Endothelial cell (in vitro differentiated cells): ENCODE data around the gene MRPL48. TPM values are rescaled to one million over a fixed set of nuclear protein-coding genes. Genes with fewer than 3 reads are reported as not detected.

Source experiments
- DNase-seq: peaks from one replicate; pipeline ENCODE4 v3.0.0; 2021; ENCODE audit warnings: low spot score
- H3K27ac Mint-ChIP-seq: one replicate; pipeline ENCODE4 v1.8.0; 2021; ENCODE audit warnings: mixed read lengths, inconsistent platforms; ENCODE audit not compliant: unreplicated experiment
- H3K27me3 Mint-ChIP-seq: one replicate; pipeline ENCODE4 v1.8.0; 2021; ENCODE audit warnings: mild to moderate bottlenecking, moderate library complexity, mixed read lengths, inconsistent platforms; ENCODE audit not compliant: unreplicated experiment
- H3K36me3 Mint-ChIP-seq: one replicate; pipeline ENCODE4 v1.8.0; 2021; ENCODE audit warnings: mild to moderate bottlenecking, low read depth, mixed read lengths, inconsistent platforms; ENCODE audit not compliant: unreplicated experiment
- H3K4me1 Mint-ChIP-seq: one replicate; pipeline ENCODE4 v1.8.0; 2021; ENCODE audit warnings: mild to moderate bottlenecking, mixed read lengths, inconsistent platforms; ENCODE audit not compliant: unreplicated experiment
- H3K4me3 Mint-ChIP-seq: one replicate; pipeline ENCODE4 v1.8.0; 2021; ENCODE audit warnings: mild to moderate bottlenecking, mixed read lengths, inconsistent platforms; ENCODE audit not compliant: unreplicated experiment
- H3K9me3 Mint-ChIP-seq: one replicate; pipeline ENCODE4 v1.8.0; 2021; ENCODE audit warnings: mixed read lengths, inconsistent platforms; ENCODE audit not compliant: unreplicated experiment
- total RNA-seq: library from RNA; stranded (reverse); fragmentation: NEBNext Ultra II Directional; extraction: Animal tissue kit (Norgen Biotek cat#: 25700); gene quantifications from one replicate; pipeline ENCODE4 v1.2.1, GENCODE V29; 2021; ENCODE audit not compliant: unreplicated experiment
- TF ChIP-seq, protein P1 (sequence below): fragments of 200-600 bp; sonication (generic); IDR thresholded peaks from one replicate; pipeline ENCODE4 v1.5.0; 2021; ENCODE audit warnings: antibody characterized with exemption; ENCODE audit not compliant: unreplicated experiment

The MRPL48 gene
- total RNA-seq, 1 donor from 2014 or later = 21.7 TPM

GRCh38 chr11:73804712-73805111 is 17.0 kb downstream of the MRPL48 start:
- H3K4me1 Mint-ChIP-seq = no peaks in the 10 kb centered on the region

DNA sequence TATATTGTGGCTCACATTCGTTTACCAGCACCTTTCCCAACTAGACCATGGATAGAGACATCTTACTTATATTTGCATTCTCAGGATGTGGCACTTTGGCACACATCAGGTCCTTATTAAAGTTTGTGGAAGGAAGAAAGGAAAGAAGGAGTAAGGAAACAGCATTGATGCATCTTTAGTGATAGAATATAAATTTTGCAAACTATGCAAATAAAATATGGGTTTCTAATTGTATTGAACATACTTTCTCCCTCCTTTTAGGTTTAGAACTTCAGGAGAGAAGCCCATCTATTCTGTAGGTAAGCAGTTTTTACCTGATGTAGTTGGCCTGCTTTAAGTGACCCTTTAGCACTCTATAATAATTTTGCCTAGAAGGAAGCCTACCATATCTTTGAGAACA is 20.4 kb downstream of the MRPL48 start:
- H3K4me3 Mint-ChIP-seq = no peak overlapping the region
- no peak for DNase-seq
- H3K36me3 Mint-ChIP-seq = no peaks in the 10 kb centered on the region
- no peaks in the 10 kb centered on the region for H3K27me3 Mint-ChIP-seq
- no peaks in the 10 kb centered on the region for H3K9me3 Mint-ChIP-seq
- no peaks in the 10 kb centered on the region for H3K4me1 Mint-ChIP-seq
- H3K27ac Mint-ChIP-seq = no peak overlapping the region
- TF ChIP-seq, protein P1, sequence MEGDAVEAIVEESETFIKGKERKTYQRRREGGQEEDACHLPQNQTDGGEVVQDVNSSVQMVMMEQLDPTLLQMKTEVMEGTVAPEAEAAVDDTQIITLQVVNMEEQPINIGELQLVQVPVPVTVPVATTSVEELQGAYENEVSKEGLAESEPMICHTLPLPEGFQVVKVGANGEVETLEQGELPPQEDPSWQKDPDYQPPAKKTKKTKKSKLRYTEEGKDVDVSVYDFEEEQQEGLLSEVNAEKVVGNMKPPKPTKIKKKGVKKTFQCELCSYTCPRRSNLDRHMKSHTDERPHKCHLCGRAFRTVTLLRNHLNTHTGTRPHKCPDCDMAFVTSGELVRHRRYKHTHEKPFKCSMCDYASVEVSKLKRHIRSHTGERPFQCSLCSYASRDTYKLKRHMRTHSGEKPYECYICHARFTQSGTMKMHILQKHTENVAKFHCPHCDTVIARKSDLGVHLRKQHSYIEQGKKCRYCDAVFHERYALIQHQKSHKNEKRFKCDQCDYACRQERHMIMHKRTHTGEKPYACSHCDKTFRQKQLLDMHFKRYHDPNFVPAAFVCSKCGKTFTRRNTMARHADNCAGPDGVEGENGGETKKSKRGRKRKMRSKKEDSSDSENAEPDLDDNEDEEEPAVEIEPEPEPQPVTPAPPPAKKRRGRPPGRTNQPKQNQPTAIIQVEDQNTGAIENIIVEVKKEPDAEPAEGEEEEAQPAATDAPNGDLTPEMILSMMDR = no peak

More at GRCh38 chr11:73804712-73805111, 17.0 kb downstream of the MRPL48 start:
- TF ChIP-seq, protein P1 = no peak
- Mint-ChIP-seq H3K4me3 (no peak overlapping the region), H3K27ac (no peak overlapping the region), H3K9me3 (no peaks in the 10 kb centered on the region), H3K27me3 (no peaks in the 10 kb centered on the region), H3K36me3 (no peaks in the 10 kb centered on the region)
- DNase-seq = no peak

DNA sequence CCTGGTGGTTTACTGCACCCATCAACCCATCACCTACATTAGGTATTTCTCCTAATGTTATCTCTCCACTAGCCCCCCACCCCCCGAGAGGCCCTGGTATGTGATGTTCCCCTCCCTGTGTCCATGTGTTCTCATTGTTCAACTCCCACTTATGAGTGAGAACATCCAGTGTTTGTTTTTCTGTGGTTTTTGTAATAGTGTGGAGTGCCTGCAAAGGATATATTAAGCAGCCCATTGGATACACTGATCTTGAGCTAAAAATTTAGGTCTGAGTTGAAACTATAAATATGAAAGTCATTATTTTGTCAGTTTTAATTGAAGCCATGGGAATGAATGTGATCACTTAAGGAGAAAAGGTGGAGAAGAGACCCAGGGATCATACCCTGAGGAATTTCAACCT is 23.0 kb downstream of the MRPL48 start:
- TF ChIP-seq, protein P1 = no peak
- no peaks in the 10 kb centered on the region for H3K36me3 Mint-ChIP-seq
- no peak overlapping the region for H3K27ac Mint-ChIP-seq
- H3K9me3 Mint-ChIP-seq = no peaks in the 10 kb centered on the region
- H3K4me3 Mint-ChIP-seq = no peak overlapping the region
- no peak for DNase-seq
- no peaks in the 10 kb centered on the region for H3K4me1 Mint-ChIP-seq
- no peaks in the 10 kb centered on the region for H3K27me3 Mint-ChIP-seq

GRCh38 chr11:73812234-73812633 is 24.6 kb downstream of the MRPL48 start:
- no peak overlapping the region for H3K4me3 Mint-ChIP-seq
- no peaks in the 10 kb centered on the region for H3K36me3 Mint-ChIP-seq

GRCh38 chr11:73814812-73815211 is 27.1 kb downstream of the MRPL48 start:
- H3K4me3 Mint-ChIP-seq = no peak overlapping the region
- H3K27me3 Mint-ChIP-seq = no peaks in the 10 kb centered on the region
- DNase-seq = no peak
- no peak overlapping the region for H3K27ac Mint-ChIP-seq
- TF ChIP-seq, protein P1 = no peak
- no peaks in the 10 kb centered on the region for H3K9me3 Mint-ChIP-seq
- no peaks in the 10 kb centered on the region for H3K4me1 Mint-ChIP-seq
- H3K36me3 Mint-ChIP-seq = no peaks in the 10 kb centered on the region

More at GRCh38 chr11:73812234-73812633, 24.6 kb downstream of the MRPL48 start:
- TF ChIP-seq, protein P1 = no peak
- no peaks in the 10 kb centered on the region for H3K4me1 Mint-ChIP-seq
- no peak overlapping the region for H3K27ac Mint-ChIP-seq
- no peaks in the 10 kb centered on the region for H3K27me3 Mint-ChIP-seq
- no peaks in the 10 kb centered on the region for H3K9me3 Mint-ChIP-seq
- no peak for DNase-seq
